ENCODE results near the gene FTCDNL1. TPM values are rescaled to one million over a fixed set of nuclear protein-coding genes. Genes with fewer than 3 reads are reported as not detected.

FTCDNL1 gene
- total RNA-seq, 1 donor from 2014 or later: 0.29 TPM

DNA sequence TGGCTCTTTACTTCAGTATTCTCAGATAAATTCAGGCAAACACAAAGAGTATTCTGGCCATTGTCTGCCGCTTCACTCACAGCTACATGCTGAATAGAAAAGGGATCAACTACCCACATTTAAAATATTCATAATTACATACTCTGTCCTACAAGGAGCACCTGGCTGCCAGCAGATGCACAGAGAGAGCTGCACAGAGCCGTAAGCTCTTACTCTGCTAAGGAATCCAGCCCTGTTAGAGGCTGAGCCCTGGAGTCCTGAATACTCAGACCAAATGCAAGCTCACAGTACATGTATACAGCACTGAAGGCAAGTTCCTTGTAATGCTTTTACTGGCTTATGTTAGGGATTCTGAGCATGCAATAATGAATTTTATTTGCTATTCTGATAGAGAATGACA, 80.3 kb downstream of the FTCDNL1 start:
- DNase-seq (ENCODE audit: low read depth): no peak
- no peaks in the 10 kb centered on the region for H3K27me3 ChIP-seq (ENCODE audit: control insufficient read depth, insufficient read depth, low read length)
- TF ChIP-seq CTCF (IDR thresholded peaks at IDR 0.05; ENCODE audit: insufficient read depth, low read length, poor library complexity, severe bottlenecking): no peak
- no peak overlapping the region for H3K4me3 ChIP-seq (ENCODE audit: low read depth, low read length)
- H3K36me3 ChIP-seq (ENCODE audit: control insufficient read depth, insufficient read depth, low read length): no peaks in the 10 kb centered on the region

GRCh38 chr2:199765646-199766045, 85.3 kb downstream of the FTCDNL1 start:
- Histone ChIP-seq H3K27me3 (ENCODE audit: control insufficient read depth, insufficient read depth, low read length) (no peaks in the 10 kb centered on the region), H3K36me3 (ENCODE audit: control insufficient read depth, insufficient read depth, low read length) (no peaks in the 10 kb centered on the region), H3K4me3 (ENCODE audit: low read depth, low read length) (no peak overlapping the region)
- no peak for TF ChIP-seq CTCF (IDR thresholded peaks at IDR 0.05; ENCODE audit: insufficient read depth, low read length, poor library complexity, severe bottlenecking)
- DNase-seq (ENCODE audit: low read depth): no peak

GRCh38 chr2:199764273-199764800, 86.7 kb downstream of the FTCDNL1 start:
- Histone ChIP-seq H3K27me3 (ENCODE audit: control insufficient read depth, insufficient read depth, low read length) (no peaks in the 10 kb centered on the region), H3K4me3 (ENCODE audit: low read depth, low read length) (no peak overlapping the region), H3K36me3 (ENCODE audit: control insufficient read depth, insufficient read depth, low read length) (no peaks in the 10 kb centered on the region)
- no peak for TF ChIP-seq CTCF (IDR thresholded peaks at IDR 0.05; ENCODE audit: insufficient read depth, low read length, poor library complexity, severe bottlenecking)
- no peak for DNase-seq (ENCODE audit: low read depth)

DNA sequence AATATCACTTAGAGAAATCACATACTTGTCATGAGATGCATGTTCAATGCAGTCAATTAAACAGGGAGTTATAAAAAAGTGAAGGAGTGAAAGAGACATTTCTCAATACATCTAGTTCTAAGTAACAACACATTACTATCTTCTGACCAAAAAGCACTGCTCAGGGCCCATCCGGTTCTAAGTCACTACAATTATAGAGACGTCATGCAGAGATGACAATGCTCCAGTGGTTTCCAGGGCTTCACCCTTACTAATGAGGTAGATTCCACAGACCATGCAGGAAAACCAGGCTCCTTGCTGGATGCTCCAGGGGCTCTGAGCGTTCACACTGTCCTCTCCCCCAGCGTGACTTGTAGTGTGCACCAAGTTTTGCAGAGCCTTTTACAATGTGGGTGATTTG, 88.0 kb downstream of the FTCDNL1 start:
- H3K27me3 ChIP-seq (ENCODE audit: control insufficient read depth, insufficient read depth, low read length): no peaks in the 10 kb centered on the region
- DNase-seq (ENCODE audit: low read depth): no peak
- no peaks in the 10 kb centered on the region for H3K36me3 ChIP-seq (ENCODE audit: control insufficient read depth, insufficient read depth, low read length)
- no peak overlapping the region for H3K4me3 ChIP-seq (ENCODE audit: low read depth, low read length)
- no peak for TF ChIP-seq CTCF (IDR thresholded peaks at IDR 0.05; ENCODE audit: insufficient read depth, low read length, poor library complexity, severe bottlenecking)

DNA sequence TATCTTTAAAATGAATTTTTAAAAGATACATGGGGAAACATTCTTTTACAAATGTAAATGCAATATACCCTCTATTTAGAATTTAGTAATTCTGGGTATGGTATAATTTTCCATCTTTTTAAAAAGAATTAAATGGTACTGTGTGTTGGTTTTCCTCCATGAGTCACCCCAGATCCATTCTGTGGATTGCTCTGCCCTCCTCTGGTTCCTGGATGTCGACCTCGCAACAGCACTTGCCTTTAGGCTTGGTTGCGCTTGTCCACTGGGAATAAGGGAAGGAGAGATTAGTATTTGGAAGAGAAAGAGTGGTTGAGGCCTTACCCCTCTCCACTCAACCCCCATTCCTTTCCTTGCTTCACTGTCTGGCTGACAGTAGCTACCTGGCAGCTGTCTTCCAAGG, 90.4 kb downstream of the FTCDNL1 start:
- peaks cover 3% of the 10 kb centered on the region for H3K27me3 ChIP-seq (ENCODE audit: control insufficient read depth, insufficient read depth, low read length)

More for the DNA sequence above, 90.4 kb downstream of the FTCDNL1 start:
- no peak for DNase-seq (ENCODE audit: low read depth)
- H3K36me3 ChIP-seq (ENCODE audit: control insufficient read depth, insufficient read depth, low read length): no peaks in the 10 kb centered on the region
- H3K4me3 ChIP-seq (ENCODE audit: low read depth, low read length): no peak overlapping the region
- TF ChIP-seq CTCF (IDR thresholded peaks at IDR 0.05; ENCODE audit: insufficient read depth, low read length, poor library complexity, severe bottlenecking): no peak
